Adrenal gland (tissue), 5 donors: ENCODE data around the gene COL19A1.

Experiments
- POLR2A ChIP-seq, 2 donors: fragments of 450-650 bp; IDR thresholded peaks; one replicate each; pipeline ENCODE4 v1.6.1; 2017; ENCODE audit warnings: antibody characterized with exemption in 2 of 2, mild to moderate bottlenecking in 2 of 2, moderate library complexity in 1 of 2
- TF ChIP-seq, protein P1 (sequence below), 6 experiments: fragments of 450-650 bp in 4 of 6; fragments of 200-600 bp in 2 of 6; sonication (generic) in 1 of 6; IDR thresholded peaks; 1 replicate in 5 of 6; 2 replicates in 1 of 6; pipeline versions ENCODE4 v1.5.1 to v1.8.0; 2016 to 2021; ENCODE audit warnings: antibody characterized with exemption in 6 of 6, mild to moderate bottlenecking in 2 of 6, moderate library complexity in 1 of 6
- donor health status: DM: no; HTN: no; CAD: no.

- TF ChIP-seq, protein P1, sequence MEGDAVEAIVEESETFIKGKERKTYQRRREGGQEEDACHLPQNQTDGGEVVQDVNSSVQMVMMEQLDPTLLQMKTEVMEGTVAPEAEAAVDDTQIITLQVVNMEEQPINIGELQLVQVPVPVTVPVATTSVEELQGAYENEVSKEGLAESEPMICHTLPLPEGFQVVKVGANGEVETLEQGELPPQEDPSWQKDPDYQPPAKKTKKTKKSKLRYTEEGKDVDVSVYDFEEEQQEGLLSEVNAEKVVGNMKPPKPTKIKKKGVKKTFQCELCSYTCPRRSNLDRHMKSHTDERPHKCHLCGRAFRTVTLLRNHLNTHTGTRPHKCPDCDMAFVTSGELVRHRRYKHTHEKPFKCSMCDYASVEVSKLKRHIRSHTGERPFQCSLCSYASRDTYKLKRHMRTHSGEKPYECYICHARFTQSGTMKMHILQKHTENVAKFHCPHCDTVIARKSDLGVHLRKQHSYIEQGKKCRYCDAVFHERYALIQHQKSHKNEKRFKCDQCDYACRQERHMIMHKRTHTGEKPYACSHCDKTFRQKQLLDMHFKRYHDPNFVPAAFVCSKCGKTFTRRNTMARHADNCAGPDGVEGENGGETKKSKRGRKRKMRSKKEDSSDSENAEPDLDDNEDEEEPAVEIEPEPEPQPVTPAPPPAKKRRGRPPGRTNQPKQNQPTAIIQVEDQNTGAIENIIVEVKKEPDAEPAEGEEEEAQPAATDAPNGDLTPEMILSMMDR (IDR thresholded peaks at IDR 0.05): no peak
- no peak for TF ChIP-seq POLR2A (IDR thresholded peaks at IDR 0.05)
These were observed 49.0 kb downstream of the COL19A1 start for GRCh38 chr6:69915346-69915745.
